ENCODE results near the gene CLDN20. TPM values are rescaled to one million over a fixed set of nuclear protein-coding genes. Genes with fewer than 3 reads are reported as not detected.

The CLDN20 gene
- total and polyA plus RNA-seq, 2 donors (not counting 1 experiment from before 2014, with no cell fraction given), result not detected

GRCh38 chr6:155276638-155277037 lies 12.8 kb downstream of the CLDN20 start:
- Histone ChIP-seq H3K9ac (ENCODE audit: insufficient read depth, low read length) (no peak overlapping the region), H4K20me1 (ENCODE audit: control insufficient read depth, extremely low read depth, insufficient read depth, low read length) (no peaks in the 10 kb centered on the region), H3K9me3 (ENCODE audit: control insufficient read depth, insufficient read depth, low read depth, low read length) (no peaks in the 10 kb centered on the region), H3K4me2 (ENCODE audit: extremely low read depth, insufficient read depth, low read length) (no peak overlapping the region), H3K4me1 (ENCODE audit: control insufficient read depth, extremely low read depth, insufficient read depth, low read length) (peaks cover 28% of the 10 kb centered on the region), H3K79me2 (ENCODE audit: control insufficient read depth, insufficient read depth, low read length) (no peaks in the 10 kb centered on the region), H3K36me3 (ENCODE audit: control insufficient read depth, insufficient read depth, low read length) (no peaks in the 10 kb centered on the region), H2AFZ (ENCODE audit: low read length) (no peak overlapping the region), H3K27me3 (ENCODE audit: control insufficient read depth, insufficient read depth, low read length) (no peaks in the 10 kb centered on the region), H3K4me3 (replicated peaks in 1 of 4; ENCODE audit: control extremely low read depth in 1 of 4, insufficient read depth in 1 of 4, low read depth in 3 of 4, low read length in 4 of 4) (no peak overlapping the region), H3K27ac (ENCODE audit: insufficient read depth, low read length) (no peak overlapping the region)
- DNase-seq (ENCODE audit: low read depth in 2 of 2), result peak in 1 of 2 donors; percentile 12
- TF ChIP-seq CTCF (conservative IDR thresholded peaks at IDR 0.05 in 1 of 2, IDR thresholded peaks at IDR 0.05 in 1 of 2; ENCODE audit: low read depth in 1 of 2, low read length in 2 of 2) (no peak), EZH2 (IDR thresholded peaks at IDR 0.05; ENCODE audit: low read length, missing control alignments) (no peak)

- Histone ChIP-seq H3K4me3 (replicated peaks in 1 of 4; ENCODE audit: control extremely low read depth in 1 of 4, insufficient read depth in 1 of 4, low read depth in 3 of 4, low read length in 4 of 4) (no peak overlapping the region), H3K27ac (ENCODE audit: insufficient read depth, low read length) (no peak overlapping the region), H3K27me3 (ENCODE audit: control insufficient read depth, insufficient read depth, low read length) (no peaks in the 10 kb centered on the region), H3K9me3 (ENCODE audit: control insufficient read depth, insufficient read depth, low read depth, low read length) (no peaks in the 10 kb centered on the region), H4K20me1 (ENCODE audit: control insufficient read depth, extremely low read depth, insufficient read depth, low read length) (no peaks in the 10 kb centered on the region), H3K36me3 (ENCODE audit: control insufficient read depth, insufficient read depth, low read length) (no peaks in the 10 kb centered on the region), H2AFZ (ENCODE audit: low read length) (no peak overlapping the region), H3K79me2 (ENCODE audit: control insufficient read depth, insufficient read depth, low read length) (no peaks in the 10 kb centered on the region), H3K4me2 (ENCODE audit: extremely low read depth, insufficient read depth, low read length) (no peak overlapping the region), H3K9ac (ENCODE audit: insufficient read depth, low read length) (no peak overlapping the region), H3K4me1 (ENCODE audit: control insufficient read depth, extremely low read depth, insufficient read depth, low read length) (peaks cover 16% of the 10 kb centered on the region)
- no peak for DNase-seq (ENCODE audit: low read depth in 2 of 2)
- no peak for TF ChIP-seq CTCF (conservative IDR thresholded peaks at IDR 0.05 in 1 of 2, IDR thresholded peaks at IDR 0.05 in 1 of 2; ENCODE audit: low read depth in 1 of 2, low read length in 2 of 2)
- no peak for TF ChIP-seq EZH2 (IDR thresholded peaks at IDR 0.05; ENCODE audit: low read length, missing control alignments)
These were observed 14.7 kb downstream of the CLDN20 start for GRCh38 chr6:155278319-155279049.

GRCh38 chr6:155284775-155285174 lies 21.0 kb downstream of the CLDN20 start:
- Histone ChIP-seq H3K79me2 (ENCODE audit: control insufficient read depth, insufficient read depth, low read length) (no peaks in the 10 kb centered on the region), H3K4me1 (ENCODE audit: control insufficient read depth, extremely low read depth, insufficient read depth, low read length) (no peaks in the 10 kb centered on the region), H3K27me3 (ENCODE audit: control insufficient read depth, insufficient read depth, low read length) (no peaks in the 10 kb centered on the region), H3K4me2 (ENCODE audit: extremely low read depth, insufficient read depth, low read length) (no peak overlapping the region), H3K27ac (ENCODE audit: insufficient read depth, low read length) (no peak overlapping the region), H4K20me1 (ENCODE audit: control insufficient read depth, extremely low read depth, insufficient read depth, low read length) (no peaks in the 10 kb centered on the region), H3K9me3 (ENCODE audit: control insufficient read depth, insufficient read depth, low read depth, low read length) (no peaks in the 10 kb centered on the region), H3K4me3 (replicated peaks in 1 of 4; ENCODE audit: control extremely low read depth in 1 of 4, insufficient read depth in 1 of 4, low read depth in 3 of 4, low read length in 4 of 4) (no peak overlapping the region), H2AFZ (ENCODE audit: low read length) (no peak overlapping the region), H3K36me3 (ENCODE audit: control insufficient read depth, insufficient read depth, low read length) (no peaks in the 10 kb centered on the region), H3K9ac (ENCODE audit: insufficient read depth, low read length) (no peak overlapping the region)
- no peak for DNase-seq (ENCODE audit: low read depth in 2 of 2)
- TF ChIP-seq CTCF (conservative IDR thresholded peaks at IDR 0.05 in 1 of 2, IDR thresholded peaks at IDR 0.05 in 1 of 2; ENCODE audit: low read depth in 1 of 2, low read length in 2 of 2) (no peak), EZH2 (IDR thresholded peaks at IDR 0.05; ENCODE audit: low read length, missing control alignments) (no peak)

Measured in fibroblast of lung (primary cell).